Gastrocnemius medialis (tissue), 4 donors: Measurements from ENCODE around the gene IFT81. TPM values are rescaled to one million over a fixed set of nuclear protein-coding genes. Genes with fewer than 3 reads are reported as not detected.

ENCODE experiments used
- ATAC-seq, 2 donors: fragments of 150-250 bp; one replicate each; pipeline ENCODE4 v1.9.1; 2016
- DNase-seq, 2 donors: peaks; one replicate each; pipeline ENCODE4 v3.0.0-alpha.2; 2019
- H3K27ac ChIP-seq, 4 donors: fragments of 200-600 bp; sonication (generic); 1 replicate in 1 of 4; 2 replicates in 3 of 4; pipeline ENCODE4 v1.5.1; 2016 to 2018; ENCODE audit warnings: mild to moderate bottlenecking in 2 of 4, moderate library complexity in 1 of 4
- H3K27me3 ChIP-seq, 3 donors: fragments of 200-600 bp; sonication (generic) in 2 of 3; 1 replicate in 1 of 3; 2 replicates in 2 of 3; pipeline versions ENCODE4 v1.5.1 to v1.6.0; 2016 to 2019; ENCODE audit warnings: mild to moderate bottlenecking in 1 of 3, moderate library complexity in 1 of 3
- H3K36me3 ChIP-seq, 2 donors: fragments of 200-600 bp; sonication (generic) in 1 of 2; one replicate each; pipeline ENCODE4 v1.5.1; 2017 to 2018
- H3K4me1 ChIP-seq, 2 donors: fragments of 200-600 bp; sonication (generic) in 1 of 2; one replicate each; pipeline ENCODE4 v1.5.1; 2016 to 2017; ENCODE audit warnings: mild to moderate bottlenecking in 2 of 2
- H3K4me3 ChIP-seq, 4 donors: fragments of 200-600 bp; sonication (generic) in 3 of 4; 1 replicate in 1 of 4; 2 replicates in 3 of 4; pipeline ENCODE4 v1.5.1; 2016 to 2019; ENCODE audit warnings: mild to moderate bottlenecking in 2 of 4
- H3K9me3 ChIP-seq, 3 donors: fragments of 200-600 bp; sonication (generic) in 2 of 3; 1 replicate in 1 of 3; 2 replicates in 2 of 3; pipeline ENCODE4 v1.5.1; 2016 to 2019
- CTCF ChIP-seq, 5 experiments: fragments of 450-650 bp in 3 of 5; fragments of 200-600 bp in 2 of 5; sonication (generic) in 2 of 5; IDR thresholded peaks in 4 of 5; conservative IDR thresholded peaks in 1 of 5; 1 replicate in 4 of 5; 2 replicates in 1 of 5; pipeline ENCODE4 v1.5.1; 2016 to 2019; ENCODE audit warnings: antibody characterized with exemption in 5 of 5, mild to moderate bottlenecking in 3 of 5, moderate library complexity in 3 of 5
- POLR2A ChIP-seq, 2 donors: fragments of 450-650 bp; IDR thresholded peaks; one replicate each; pipeline ENCODE4 v1.6.1; 2017; ENCODE audit warnings: antibody characterized with exemption in 2 of 2, mild to moderate bottlenecking in 2 of 2, moderate library complexity in 2 of 2
- in situ Hi-C, 4 donors: fragments of 200-750 bp; cut with MboI; loops; one replicate each; pipeline versions ENCODE4 v1.15.0 to v1.8.0; 2017; ENCODE audit warnings: low sequenced_read_pairs in 4 of 4
- intact Hi-C: fragments of 100-400 bp; cut with DNase I; formaldehyde crosslinking; loops from one replicate; pipeline ENCODE4 v1.15.1; 2023; ENCODE audit warnings: low total_unique reads
- total RNA-seq, 4 donors: library from RNA; depleted of rRNA; stranded (reverse); fragments of >200 nt; gene quantifications; one replicate each; pipeline versions ENCODE4 v1.1.0 to v1.2.3, GENCODE V29; 2016

Gene IFT81
- total RNA-seq, 4 donors from 2014 or later, result 3.3 to 4.5 (median 3.7) TPM

DNA sequence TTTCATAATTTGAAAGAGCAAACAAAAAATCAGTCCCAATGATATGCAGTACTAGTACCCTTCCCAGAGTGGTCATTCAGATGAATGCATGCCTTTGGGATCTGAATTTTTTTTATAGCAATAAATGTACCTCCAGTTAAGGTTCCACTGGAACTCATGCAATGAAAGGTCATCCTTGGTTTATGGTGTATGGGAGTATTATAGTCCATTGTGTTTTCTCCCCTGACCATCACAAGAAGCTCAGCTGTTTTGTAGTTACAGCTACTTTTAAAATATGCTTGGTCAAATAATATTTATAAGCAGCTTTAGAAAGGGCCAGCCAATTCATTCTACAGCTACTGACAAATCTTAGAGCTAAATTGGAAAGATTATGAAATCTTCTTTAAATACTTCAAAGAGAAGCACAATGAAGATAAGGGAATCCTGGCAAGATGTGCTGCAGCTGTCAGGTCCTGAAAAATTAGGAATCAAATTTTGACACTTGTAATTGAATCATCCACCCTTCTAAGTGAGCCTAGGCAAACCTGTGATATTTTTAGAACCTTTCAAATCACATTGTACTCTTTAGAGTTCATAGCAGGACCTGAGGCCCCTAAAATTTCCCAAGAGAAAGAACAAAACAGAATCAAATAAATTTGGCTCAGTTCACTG lies 46.5 kb downstream of the IFT81 start:
- DNase-seq, result peak; percentile 40 to 59
- Histone ChIP-seq H3K4me1 (peaks cover 30 to 37% of the 10 kb centered on the region in 2 donors), H3K4me3 (no peak overlapping the region), H3K27me3 (no peaks in the 10 kb centered on the region), H3K9me3 (no peaks in the 10 kb centered on the region), H3K27ac (peak overlapping the region; percentile 73 to 82 (median 80)), H3K36me3 (no peaks in the 10 kb centered on the region)
- peak; percentile 97 to 98 for ATAC-seq
- in situ Hi-C loops, result no loop called here
- no peak for TF ChIP-seq POLR2A (IDR thresholded peaks at IDR 0.05)
- TF ChIP-seq CTCF (IDR thresholded peaks at IDR 0.05 in 4 of 5, conservative IDR thresholded peaks at IDR 0.05 in 1 of 5), result no peak
- intact Hi-C loops, result loop anchor here (2.0 to 5.0 kb wide), 2 partner anchors 52 to 62 kb away; no protein-coding TSS in a partner anchor

DNA sequence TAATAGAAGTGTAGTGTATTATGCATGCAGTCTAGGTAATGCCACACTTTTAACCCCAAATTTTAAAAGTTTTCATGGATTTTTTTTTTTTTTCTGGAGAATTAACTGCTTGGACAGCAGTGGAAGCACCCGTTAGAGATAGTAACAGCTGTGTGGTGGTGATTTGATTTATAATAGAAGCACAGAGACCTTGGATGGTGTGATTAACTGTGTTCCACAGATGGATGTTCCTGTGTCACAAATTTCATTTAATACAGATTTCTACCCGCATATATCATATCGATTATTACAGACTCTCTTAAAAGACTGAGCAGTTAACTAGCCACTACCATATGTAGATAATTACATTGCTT lies 47.0 kb downstream of the IFT81 start:
- DNase-seq (no peak), ATAC-seq (peak; percentile 46 to 51)
- Histone ChIP-seq H3K9me3 (no peaks in the 10 kb centered on the region), H3K36me3 (no peaks in the 10 kb centered on the region), H3K4me1 (peaks cover 35 to 42% of the 10 kb centered on the region in 2 donors), H3K27me3 (no peaks in the 10 kb centered on the region), H3K27ac (peak overlapping the region; percentile 73 to 82 (median 80)), H3K4me3 (no peak overlapping the region)
- TF ChIP-seq POLR2A (IDR thresholded peaks at IDR 0.05), result no peak
- TF ChIP-seq CTCF (IDR thresholded peaks at IDR 0.05 in 4 of 5, conservative IDR thresholded peaks at IDR 0.05 in 1 of 5), result no peak
- intact Hi-C loops, result loop anchor here (2.0 to 5.0 kb wide), 2 partner anchors 51 to 62 kb away; no protein-coding TSS in a partner anchor
- in situ Hi-C loops, result no loop called here

- Histone ChIP-seq H3K36me3 (no peaks in the 10 kb centered on the region), H3K27me3 (no peaks in the 10 kb centered on the region), H3K4me3 (no peak overlapping the region), H3K4me1 (peaks cover 40 to 46% of the 10 kb centered on the region in 2 donors), H3K27ac (peak overlapping the region; percentile 73 to 82 (median 80)), H3K9me3 (no peaks in the 10 kb centered on the region)
- in situ Hi-C loops (no loop called here), intact Hi-C loops (loop anchor here (2.0 to 5.0 kb wide), 2 partner anchors 51 to 63 kb away; no protein-coding TSS in a partner anchor)
- TF ChIP-seq CTCF (IDR thresholded peaks at IDR 0.05 in 4 of 5, conservative IDR thresholded peaks at IDR 0.05 in 1 of 5) (no peak), POLR2A (IDR thresholded peaks at IDR 0.05) (no peak)
- ATAC-seq, result no peak
- no peak for DNase-seq
Measured at GRCh38 chr12:110171636-110172035, 47.5 kb downstream of the IFT81 start.

GRCh38 chr12:110174373-110174996 lies 50.3 kb downstream of the IFT81 start:
- Histone ChIP-seq H3K36me3 (no peaks in the 10 kb centered on the region), H3K4me1 (peaks cover 48 to 54% of the 10 kb centered on the region in 2 donors), H3K27ac (peak overlapping the region; percentile 58 to 78 (median 63)), H3K27me3 (no peaks in the 10 kb centered on the region), H3K4me3 (no peak overlapping the region), H3K9me3 (no peaks in the 10 kb centered on the region)
- intact Hi-C loops (loop anchor here (5.0 kb wide), 1 partner anchor 48 kb away; no protein-coding TSS in a partner anchor), in situ Hi-C loops (no loop called here)
- DNase-seq, result no peak
- no peak for TF ChIP-seq POLR2A (IDR thresholded peaks at IDR 0.05)
- no peak for TF ChIP-seq CTCF (IDR thresholded peaks at IDR 0.05 in 4 of 5, conservative IDR thresholded peaks at IDR 0.05 in 1 of 5)
- no peak for ATAC-seq
